HG03432 (cell line): Measurements from ENCODE around the gene HK1.

Experiments
- ATAC-seq: cut with Tn5 transposase; IDR thresholded peaks from one replicate; pipeline ENCODE4 v1.9.1; 2021; ENCODE audit warnings: mild to moderate bottlenecking, moderate library complexity; ENCODE audit not compliant: unreplicated experiment

The HK1 gene

DNA sequence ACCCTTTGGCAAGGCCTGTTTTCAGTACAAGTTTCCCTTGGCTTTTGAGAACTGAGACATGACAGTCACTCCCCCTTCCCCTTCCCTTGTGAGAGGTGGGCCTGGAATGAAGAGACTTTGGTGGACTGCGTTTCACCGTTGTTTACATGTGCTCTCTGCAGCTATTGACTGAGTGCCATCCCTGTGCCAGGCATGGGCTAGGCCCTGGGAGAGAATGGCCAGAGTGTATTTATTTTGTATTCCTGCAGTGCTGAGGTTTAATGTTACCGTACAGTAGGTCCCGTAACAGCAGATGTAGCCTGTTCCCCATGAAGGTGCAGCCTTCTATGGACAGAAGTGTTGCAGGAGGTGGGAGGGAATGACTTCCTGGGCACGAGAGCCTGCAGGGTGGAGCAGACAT, 88.4 kb downstream of the HK1 start:
- no peak for ATAC-seq

GRCh38 chr10:69367469-69367868, 89.2 kb downstream of the HK1 start:
- no peak for ATAC-seq

DNA sequence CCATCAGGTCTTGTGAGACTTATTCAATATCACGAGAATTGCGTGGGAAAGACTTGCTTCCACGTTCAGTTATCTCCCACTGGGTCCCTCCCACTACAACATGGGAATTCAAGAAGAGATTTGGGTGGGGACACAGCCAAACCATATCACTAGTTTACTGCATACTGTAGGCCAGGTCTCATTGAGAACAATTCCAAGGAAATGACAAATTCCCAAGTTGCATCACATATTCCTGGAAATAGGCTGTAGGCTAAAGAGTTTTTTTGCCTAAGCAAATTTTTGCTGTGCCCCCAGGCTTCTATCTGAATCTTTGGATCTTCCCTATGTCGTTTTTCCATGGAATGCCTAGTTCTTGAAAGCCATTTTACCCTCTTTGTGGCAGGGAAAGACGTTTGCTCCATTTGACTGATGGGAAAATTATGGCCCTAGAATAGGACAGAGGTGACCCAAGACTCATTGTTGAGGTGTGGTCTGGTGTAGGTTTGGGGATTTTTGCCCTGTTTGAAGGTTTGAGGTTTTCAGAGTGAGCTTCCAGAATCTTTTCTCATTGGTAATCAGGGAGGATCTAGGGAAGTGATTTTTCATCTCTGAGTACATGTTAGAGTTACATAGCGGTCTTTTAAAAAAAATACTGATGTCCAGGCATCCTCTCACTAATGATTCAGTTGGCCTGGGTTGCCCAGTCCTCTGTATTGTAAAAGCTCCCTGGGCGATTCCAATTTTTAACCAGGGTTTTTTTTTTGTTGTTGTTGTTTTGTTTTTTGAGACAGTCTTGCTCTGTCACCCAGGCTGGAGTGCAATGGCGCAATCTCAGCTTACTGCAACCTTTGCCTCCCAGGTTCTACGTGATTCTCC, 94.1 kb downstream of the HK1 start:
- ATAC-seq: no peak

DNA sequence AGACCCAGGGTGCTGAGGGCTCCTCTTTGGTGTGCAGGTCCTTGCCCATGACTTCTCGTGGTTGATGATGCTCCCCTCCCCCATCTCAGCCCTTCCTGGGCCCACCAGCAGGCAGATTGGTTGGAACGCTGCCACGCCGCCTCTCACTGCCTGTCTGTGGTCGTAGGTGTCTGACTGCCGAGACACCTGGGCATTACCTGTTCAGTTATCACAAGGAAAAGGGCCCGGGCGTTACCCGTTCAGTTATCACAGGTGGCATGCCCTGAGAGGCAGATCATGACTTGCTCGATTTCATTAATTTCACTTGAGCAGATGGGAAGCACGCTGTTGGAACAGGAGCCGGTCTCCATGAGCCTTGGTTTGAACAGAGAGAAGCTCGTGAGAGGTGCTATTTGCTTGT, 95.9 kb downstream of the HK1 start:
- ATAC-seq: no peak

GRCh38 chr10:69374931-69375306, 96.6 kb downstream of the HK1 start:
- no peak for ATAC-seq

DNA sequence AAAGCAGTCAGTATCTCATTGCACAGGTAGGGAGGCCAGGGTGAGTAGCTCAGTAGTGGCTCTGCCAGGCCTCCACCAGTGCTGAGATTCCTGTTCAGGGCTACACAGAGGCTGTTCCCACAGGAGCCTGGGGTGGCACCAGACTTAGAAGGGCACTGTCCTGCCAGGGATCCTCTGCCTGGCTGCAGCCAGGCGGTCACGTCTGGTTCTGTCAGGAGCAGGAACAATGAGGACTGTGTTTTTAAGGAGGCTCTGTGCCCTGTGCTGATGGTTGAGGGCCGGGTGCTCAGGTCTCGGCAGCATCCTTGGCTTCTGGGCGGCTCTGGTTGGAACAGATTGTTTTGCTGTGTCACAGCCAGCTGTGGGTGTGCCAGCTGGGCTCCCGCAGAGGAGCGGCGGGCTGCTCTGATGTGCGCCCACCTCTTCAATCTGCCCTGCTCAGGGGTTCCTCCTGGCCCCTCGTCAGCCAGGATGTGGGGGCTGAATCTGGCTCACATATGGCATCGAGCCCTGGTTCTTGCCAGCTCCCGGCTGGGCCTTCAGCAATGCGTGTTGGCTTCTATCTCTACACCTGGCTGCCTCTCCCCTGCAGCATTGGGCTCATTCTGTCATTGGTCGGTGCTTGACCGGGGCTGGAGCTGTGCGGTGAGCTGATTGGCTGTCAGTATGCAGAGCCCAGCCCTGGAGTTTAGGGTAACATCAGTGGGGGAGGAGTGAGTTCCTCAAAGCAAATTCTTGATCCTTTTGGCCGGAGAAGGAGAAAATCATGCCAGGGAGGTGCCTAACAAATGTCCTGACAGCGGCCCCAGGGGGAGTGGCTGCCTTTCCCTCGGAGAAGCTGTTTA, 97.2 kb downstream of the HK1 start:
- no peak for ATAC-seq

GRCh38 chr10:69376662-69377061, 98.4 kb downstream of the HK1 start:
- ATAC-seq: no peak

- no peak for ATAC-seq
Measured at GRCh38 chr10:69377191-69377590, 98.9 kb downstream of the HK1 start.

DNA sequence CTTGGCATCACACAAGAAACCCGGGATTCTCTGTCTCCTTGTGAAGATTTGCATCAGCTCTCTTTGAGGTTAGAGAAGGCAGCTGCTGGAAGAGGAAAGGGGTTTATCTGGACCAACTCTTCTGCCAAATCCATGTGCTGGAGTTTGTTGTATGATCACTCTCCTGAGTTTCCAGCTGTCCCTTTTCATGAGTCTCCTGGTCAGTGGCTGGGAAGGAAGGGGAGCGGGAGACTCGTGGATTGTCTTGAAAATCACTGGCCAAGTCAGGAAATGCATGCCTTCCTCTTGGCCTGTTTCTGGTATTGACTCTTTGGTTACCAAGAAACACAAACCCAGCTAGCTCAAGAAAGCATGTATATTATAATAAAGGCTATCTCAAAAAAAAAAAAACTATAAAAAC, 99.6 kb downstream of the HK1 start:
- no peak for ATAC-seq

DNA sequence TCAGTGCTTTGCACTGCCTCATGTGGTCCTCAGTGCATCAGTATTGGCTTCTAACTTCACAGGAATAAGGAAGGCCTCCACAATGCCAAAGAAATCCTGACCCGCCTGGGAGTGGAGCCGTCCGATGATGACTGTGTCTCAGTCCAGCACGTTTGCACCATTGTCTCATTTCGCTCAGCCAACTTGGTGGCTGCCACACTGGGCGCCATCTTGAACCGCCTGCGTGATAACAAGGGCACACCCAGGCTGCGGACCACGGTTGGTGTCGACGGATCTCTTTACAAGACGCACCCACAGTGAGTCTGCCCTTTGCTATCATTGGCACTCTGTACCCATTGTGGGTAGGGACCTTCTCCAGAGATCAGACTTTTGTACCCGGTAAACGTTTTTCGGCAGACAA, 101.5 kb downstream of the HK1 start:
- no peak for ATAC-seq

- no peak for ATAC-seq
Measured at GRCh38 chr10:69382382-69383117, 104.3 kb downstream of the HK1 start.

- ATAC-seq: no peak
Measured at GRCh38 chr10:69383558-69383957, 105.3 kb downstream of the HK1 start.

- ATAC-seq: no peak
Measured at GRCh38 chr10:69384320-69384719, 106.0 kb downstream of the HK1 start.

- no peak for ATAC-seq
Measured at GRCh38 chr10:69385454-69386350, 107.4 kb downstream of the HK1 start.

GRCh38 chr10:69387500-69387899, 109.2 kb downstream of the HK1 start:
- ATAC-seq: no peak

DNA sequence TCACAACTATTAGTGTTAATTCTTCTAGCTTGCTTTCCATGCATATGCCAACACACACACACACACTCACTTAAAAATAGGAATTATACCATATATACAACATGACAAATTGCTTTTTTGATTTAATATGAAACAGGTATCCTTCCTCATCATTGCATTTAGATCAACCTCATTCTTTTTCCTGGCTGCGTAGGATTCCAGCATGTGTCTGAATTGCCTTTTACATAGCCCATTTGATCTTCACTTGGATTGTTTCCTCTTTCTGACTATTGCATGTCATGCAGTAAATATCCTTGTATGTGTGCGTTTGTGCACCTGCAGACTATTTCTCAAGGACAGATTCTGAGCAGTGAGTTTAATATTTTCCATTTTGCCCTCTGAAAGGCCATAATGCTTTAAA, 110.2 kb downstream of the HK1 start:
- ATAC-seq: no peak

GRCh38 chr10:69389827-69390490, 111.7 kb downstream of the HK1 start:
- ATAC-seq: no peak

- no peak for ATAC-seq
Measured at GRCh38 chr10:69391158-69391557, 112.9 kb downstream of the HK1 start.

GRCh38 chr10:69392481-69393000, 114.2 kb downstream of the HK1 start:
- ATAC-seq: peak; percentile 64

- ATAC-seq: no peak
Measured at GRCh38 chr10:69394020-69394419, 115.7 kb downstream of the HK1 start.
